Activated gamma-delta T cell treated with anti-CD3 and anti-CD28 coated beads, Interleukin-2, amount 50 U/mL, for 16 hours (primary cell): ENCODE data around the gene RNASEH2B.

Experiments
- DNase-seq: peaks from one replicate; pipeline ENCODE4 v3.0.0-alpha.2; 2020; ENCODE audit warnings: low read depth

Gene RNASEH2B

DNA sequence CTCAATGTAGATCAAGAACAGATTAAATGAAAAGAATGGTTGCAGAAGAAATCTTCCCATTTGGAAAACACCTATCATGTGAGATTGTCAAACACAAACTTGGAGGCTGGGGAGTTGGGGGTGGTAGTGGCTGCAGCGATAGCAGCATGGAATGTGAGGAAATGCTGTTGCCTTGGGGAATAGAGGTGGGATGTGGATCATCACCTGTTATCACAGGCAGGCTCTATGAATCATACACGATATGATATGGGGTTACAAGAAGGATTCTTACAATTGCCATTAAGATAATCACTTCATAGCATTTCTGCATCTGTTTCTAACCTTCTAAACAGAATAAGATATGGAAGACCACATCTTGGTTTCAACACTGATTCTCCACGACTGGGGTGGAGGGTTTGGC is 88.7 kb downstream of the RNASEH2B start:
- DNase-seq: no peak

DNA sequence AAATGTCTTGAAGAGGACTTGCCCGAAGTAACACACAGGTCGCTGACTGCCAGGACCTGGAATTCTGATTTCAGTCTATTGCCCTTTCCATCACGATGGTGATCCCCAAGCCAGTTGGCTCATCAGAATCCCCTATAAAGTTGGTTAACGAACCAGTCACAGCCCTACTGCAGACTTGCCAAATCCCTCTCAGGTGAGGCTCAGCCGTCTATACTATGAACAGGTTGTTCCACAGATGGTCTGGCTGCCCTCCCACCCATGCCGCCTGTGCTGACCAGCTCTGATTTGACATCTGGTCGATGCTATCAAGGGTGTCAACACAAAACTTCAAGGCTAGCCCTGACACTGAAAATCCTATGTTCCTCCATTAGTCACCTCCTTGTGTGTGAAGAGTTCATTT is 90.0 kb downstream of the RNASEH2B start:
- no peak for DNase-seq

DNA sequence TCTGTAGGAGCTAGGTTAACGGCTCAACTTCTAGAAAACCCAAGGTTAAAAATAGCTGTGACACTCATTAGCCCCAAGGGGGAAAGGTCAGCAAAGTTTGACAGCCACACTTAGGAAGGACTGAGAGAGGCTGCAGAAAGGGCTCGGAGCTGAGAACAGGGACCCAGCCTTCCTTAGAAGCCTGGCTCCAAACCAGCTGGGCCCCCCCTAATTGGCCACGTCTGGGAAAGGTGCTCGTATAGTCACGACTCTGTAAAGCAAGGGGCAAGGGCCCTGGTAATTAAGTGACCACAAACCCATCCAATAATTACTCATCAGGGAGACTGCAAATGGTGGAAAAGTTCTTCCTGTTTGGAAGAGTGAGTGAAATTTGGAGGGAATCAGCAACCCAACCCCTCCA is 90.5 kb downstream of the RNASEH2B start:
- DNase-seq: no peak

DNA sequence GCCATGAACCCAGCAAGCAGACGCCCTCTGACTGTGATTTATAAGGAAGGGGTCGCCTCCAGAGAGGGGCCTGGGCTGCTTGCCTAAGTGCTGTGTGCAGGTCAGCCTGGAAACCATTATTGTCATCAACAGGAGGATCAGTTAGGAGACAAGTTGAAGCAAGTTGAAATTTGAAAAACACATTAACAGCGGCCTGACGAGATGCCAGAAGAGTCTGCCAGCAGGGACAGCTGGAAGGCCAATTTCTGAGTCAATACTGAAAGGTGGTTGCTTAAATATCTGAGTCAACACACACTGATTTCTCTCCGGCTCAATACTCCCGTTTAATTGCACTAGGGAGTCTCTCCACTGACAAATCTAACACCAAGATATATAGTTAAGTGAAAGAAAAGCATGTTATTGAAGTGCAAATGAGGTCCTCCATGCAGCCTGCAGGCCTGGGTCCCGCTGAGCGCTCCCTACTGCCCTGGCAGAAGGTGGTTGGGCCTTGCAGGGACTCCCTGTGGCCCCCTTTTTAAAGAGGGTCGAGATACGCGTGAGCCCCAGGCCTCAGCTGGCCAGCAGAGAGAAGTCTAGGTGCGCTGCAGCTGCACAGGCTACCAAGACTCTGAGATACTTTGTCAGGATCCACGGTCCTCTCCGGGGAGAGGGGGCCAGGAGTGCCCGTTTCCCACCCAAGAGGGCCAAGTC is 91.1 kb downstream of the RNASEH2B start:
- DNase-seq: no peak

DNA sequence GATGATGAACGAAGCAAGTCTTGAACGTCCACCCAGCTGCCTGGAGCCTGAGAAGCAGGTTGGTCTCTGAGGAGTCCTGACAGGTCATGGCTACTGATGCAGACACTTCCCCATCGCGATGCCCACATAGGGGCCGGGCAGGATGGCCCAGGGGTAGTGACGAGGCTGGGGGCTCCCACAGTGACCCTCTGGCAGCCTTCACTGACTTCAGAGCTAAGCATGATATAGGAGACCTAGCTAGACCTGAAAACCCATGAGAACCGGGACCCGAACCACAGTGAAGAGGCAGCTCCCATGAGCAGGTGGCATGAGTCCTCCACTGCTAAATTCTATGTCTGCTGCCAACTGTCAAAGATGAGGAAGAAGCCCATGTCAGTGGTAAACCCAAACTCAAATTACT is 91.7 kb downstream of the RNASEH2B start:
- DNase-seq: no peak

DNA sequence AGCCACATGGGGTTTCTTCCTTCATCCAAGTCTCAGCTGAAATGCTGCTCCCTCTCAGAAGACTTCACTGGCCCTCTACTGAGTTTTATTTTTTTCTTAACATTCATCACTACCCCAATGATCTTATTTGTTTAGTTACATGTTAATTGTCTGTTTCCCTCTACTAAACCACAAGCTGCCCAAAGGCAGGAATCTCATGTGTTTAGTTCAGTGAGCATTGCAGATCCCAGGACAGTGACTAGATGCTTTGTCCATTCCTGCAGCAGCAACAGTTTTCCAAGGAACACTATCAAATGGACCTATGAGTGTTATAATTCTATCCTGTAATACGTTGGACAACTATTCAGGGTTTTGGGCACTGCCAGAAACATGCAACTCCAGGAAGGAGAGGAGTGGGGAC is 93.1 kb downstream of the RNASEH2B start:
- no peak for DNase-seq

DNA sequence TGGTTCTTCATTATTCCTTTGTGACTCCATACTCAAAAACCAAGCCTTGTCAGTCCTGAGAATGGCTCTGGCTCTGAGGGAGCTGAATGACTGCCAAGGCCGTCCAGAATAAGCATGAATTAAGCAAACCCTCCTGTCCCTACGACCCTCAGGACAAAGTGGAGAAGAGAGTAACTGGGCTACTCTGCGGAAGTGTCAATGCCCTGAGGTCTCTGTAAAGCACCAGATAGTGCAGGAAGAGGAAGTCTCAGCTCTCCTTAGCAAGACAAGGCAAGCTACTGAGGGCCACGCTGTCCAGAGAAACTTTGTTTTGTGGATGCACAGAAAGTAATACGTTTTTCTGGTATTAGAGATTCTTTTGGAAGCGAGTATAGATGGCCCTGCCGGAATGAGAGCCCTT is 94.1 kb downstream of the RNASEH2B start:
- no peak for DNase-seq

DNA sequence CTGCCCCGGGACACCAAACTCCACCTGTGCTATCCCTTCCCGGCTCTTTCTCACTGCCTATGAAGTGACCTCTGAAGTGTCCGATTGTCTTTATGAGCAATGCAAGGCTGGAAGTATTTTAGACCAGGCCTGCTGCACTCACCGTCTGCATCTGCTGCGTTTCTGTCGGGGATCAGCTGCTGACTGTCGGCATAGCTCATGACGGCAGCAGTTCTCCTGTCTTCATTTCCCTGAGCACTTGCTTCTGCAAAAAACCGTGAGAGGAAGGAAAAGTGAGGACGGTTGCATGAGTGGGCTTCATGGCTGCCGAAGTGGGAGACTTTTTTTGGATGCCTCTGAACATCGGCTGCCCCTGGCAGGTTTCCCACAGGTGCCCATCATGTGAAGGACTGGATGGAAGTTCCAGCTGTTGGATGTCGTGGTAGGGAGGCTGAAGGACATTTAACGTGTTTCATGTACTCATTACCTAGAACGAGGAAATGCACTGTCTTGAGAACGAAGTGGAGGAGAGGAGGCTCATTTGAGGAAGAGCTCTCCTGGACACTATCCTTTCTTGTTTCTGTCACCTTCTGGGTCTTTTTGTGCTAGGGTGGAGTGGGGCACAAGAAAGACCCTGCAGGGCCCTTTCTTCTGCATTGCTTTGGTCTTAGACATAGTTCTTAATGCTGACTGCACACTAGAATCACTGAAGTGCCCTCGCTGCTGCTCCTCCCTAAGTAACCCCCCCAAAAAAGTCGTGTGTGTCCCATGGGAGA is 94.7 kb downstream of the RNASEH2B start:
- no peak for DNase-seq

DNA sequence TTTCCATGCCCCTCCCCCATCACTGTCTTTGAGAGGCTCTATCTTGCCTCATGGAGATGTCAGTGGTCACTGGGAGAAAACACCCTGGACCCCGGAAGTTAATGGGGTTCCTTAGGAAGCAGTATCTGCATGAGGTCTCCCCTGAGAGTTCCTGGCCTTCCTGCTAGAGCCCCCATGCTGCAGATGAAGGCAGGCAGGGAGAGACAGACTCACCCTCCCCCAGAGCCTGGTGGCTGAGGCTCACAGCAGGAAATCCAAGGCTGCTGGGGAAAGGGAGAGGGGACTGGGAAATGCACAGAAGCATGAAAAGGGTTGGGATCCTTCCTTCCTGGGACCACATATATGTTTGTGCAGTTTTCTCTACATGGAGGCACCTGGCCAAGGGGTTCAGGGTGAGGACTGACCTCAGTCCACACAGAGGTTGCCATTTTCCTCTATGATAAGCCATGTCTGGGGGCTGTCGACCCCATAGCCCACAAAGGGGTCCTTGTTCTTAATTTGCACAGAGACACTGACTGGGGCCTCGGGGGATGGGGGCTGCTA is 95.4 kb downstream of the RNASEH2B start:
- DNase-seq: no peak

DNA sequence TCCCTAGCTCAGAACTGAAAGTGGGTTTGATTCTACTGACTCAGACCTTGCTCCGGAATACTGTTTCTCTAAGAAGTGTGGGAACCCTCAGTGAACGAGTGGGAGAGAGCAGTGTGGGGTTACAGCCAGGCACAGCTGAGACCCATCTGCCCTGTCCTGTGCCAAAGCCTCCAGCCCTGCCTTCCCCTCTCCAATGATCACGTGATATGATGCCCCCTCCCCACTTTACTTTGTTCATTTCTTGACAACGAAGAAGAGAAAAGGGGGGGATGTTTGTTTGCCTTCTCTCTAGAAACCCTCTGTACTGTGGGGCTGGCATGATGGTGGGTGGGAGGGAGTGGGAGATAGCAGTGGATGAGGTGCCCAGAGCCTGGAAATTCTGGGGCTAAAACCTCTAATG is 96.0 kb downstream of the RNASEH2B start:
- DNase-seq: no peak
